Measurements from ENCODE around the gene GRIN2D. TPM values are rescaled to one million over a fixed set of nuclear protein-coding genes. Genes with fewer than 3 reads are reported as not detected.
A peak's percentile ranks its signal among the peaks of the same experiment; 100 is the strongest.
"Not testable (repeated sequence)": the region's sequence is repeated elsewhere in the genome, so short reads cannot be mapped to it uniquely, and the experiment has no call there.

Gene GRIN2D
- total RNA-seq, 1 experiment from 2014 or later: 0.35 TPM

GRCh38 chr19:48370955-48371354 is 22.5 kb upstream of the GRIN2D start:
- Mint-ChIP-seq H3K36me3 (ENCODE audit: insufficient read depth, unreplicated experiment) (no peaks in the 10 kb centered on the region), H3K27me3 (ENCODE audit: insufficient read depth, unreplicated experiment) (no peaks in the 10 kb centered on the region), H3K27ac (ENCODE audit: low read depth, unreplicated experiment) (no peak overlapping the region), H3K9me3 (ENCODE audit: unreplicated experiment) (no peaks in the 10 kb centered on the region), H3K4me1 (ENCODE audit: insufficient read depth, unreplicated experiment) (peaks cover 9% of the 10 kb centered on the region), H3K4me3 (ENCODE audit: unreplicated experiment) (no peak overlapping the region)
- DNase-seq (ENCODE audit: unreplicated experiment): no peak
- BruUV-seq (replicated peaks): no TSS peak
- intact Hi-C loops (cut with micrococcal nuclease): no loop called here
- CTCF ChIA-PET: interaction anchor here (1.8 kb wide), 1 partner anchor 20 kb away, joined by 9 read pairs; the partner anchor contains the start of gene KDELR1
- no peak for TF ChIP-seq CTCF (IDR thresholded peaks at IDR 0.05; ENCODE audit: unreplicated experiment)
- POLR2A ChIA-PET: no interaction called here

GRCh38 chr19:48371367-48371766 is 22.1 kb upstream of the GRIN2D start:
- no peak for DNase-seq (ENCODE audit: unreplicated experiment)
- CTCF ChIA-PET: interaction anchor here (1.2 to 1.8 kb wide), 2 partner anchors 12 to 20 kb away, joined by 3 to 9 read pairs; partner anchors contain the start of gene KDELR1
- H3K27me3 Mint-ChIP-seq (ENCODE audit: insufficient read depth, unreplicated experiment): no peaks in the 10 kb centered on the region
- H3K4me3 Mint-ChIP-seq (ENCODE audit: unreplicated experiment): no peak overlapping the region
- no peak overlapping the region for H3K27ac Mint-ChIP-seq (ENCODE audit: low read depth, unreplicated experiment)
- H3K9me3 Mint-ChIP-seq (ENCODE audit: unreplicated experiment): no peaks in the 10 kb centered on the region
- POLR2A ChIA-PET: no interaction called here
- peaks cover 9% of the 10 kb centered on the region for H3K4me1 Mint-ChIP-seq (ENCODE audit: insufficient read depth, unreplicated experiment)
- H3K36me3 Mint-ChIP-seq (ENCODE audit: insufficient read depth, unreplicated experiment): no peaks in the 10 kb centered on the region
- no TSS peak for BruUV-seq (replicated peaks)
- intact Hi-C loops (cut with micrococcal nuclease): no loop called here
- TF ChIP-seq CTCF (IDR thresholded peaks at IDR 0.05; ENCODE audit: unreplicated experiment): no peak

- CTCF ChIA-PET: interaction anchor here (1.2 to 1.8 kb wide), 2 partner anchors 12 to 19 kb away, joined by 3 to 9 read pairs; partner anchors contain the start of gene KDELR1
- H3K4me1 Mint-ChIP-seq (ENCODE audit: insufficient read depth, unreplicated experiment); H3K9me3 Mint-ChIP-seq (ENCODE audit: unreplicated experiment); H3K36me3 Mint-ChIP-seq (ENCODE audit: insufficient read depth, unreplicated experiment); POLR2A ChIA-PET; H3K27me3 Mint-ChIP-seq (ENCODE audit: insufficient read depth, unreplicated experiment); intact Hi-C loops (cut with micrococcal nuclease); H3K27ac Mint-ChIP-seq (ENCODE audit: low read depth, unreplicated experiment); DNase-seq (ENCODE audit: unreplicated experiment); BruUV-seq (replicated peaks); H3K4me3 Mint-ChIP-seq (ENCODE audit: unreplicated experiment): not testable (repeated sequence)
Observed at GRCh38 chr19:48371771-48372170, 21.7 kb upstream of the GRIN2D start.

GRCh38 chr19:48372904-48373303 is 20.6 kb upstream of the GRIN2D start:
- H3K36me3 Mint-ChIP-seq (ENCODE audit: insufficient read depth, unreplicated experiment): no peaks in the 10 kb centered on the region
- H3K27ac Mint-ChIP-seq (ENCODE audit: low read depth, unreplicated experiment): no peak overlapping the region
- CTCF ChIA-PET: interaction anchor here (0.6 to 0.8 kb wide), 3 partner anchors 18 to 118 kb away, joined by 3 to 4 read pairs (median 4); partner anchors contain the start of genes CARD8, GRIN2D and KDELR1
- peaks cover 9% of the 10 kb centered on the region for H3K4me1 Mint-ChIP-seq (ENCODE audit: insufficient read depth, unreplicated experiment)
- intact Hi-C loops (cut with micrococcal nuclease): no loop called here
- H3K27me3 Mint-ChIP-seq (ENCODE audit: insufficient read depth, unreplicated experiment): no peaks in the 10 kb centered on the region
- no peaks in the 10 kb centered on the region for H3K9me3 Mint-ChIP-seq (ENCODE audit: unreplicated experiment)
- POLR2A ChIA-PET: interaction anchor here (0.7 to 1.9 kb wide), 3 partner anchors 9 to 128 kb away, joined by 3 to 8 read pairs (median 6); partner anchors contain the start of genes KDELR1, SYNGR4 and TMEM143
- H3K4me3 Mint-ChIP-seq (ENCODE audit: unreplicated experiment): no peak overlapping the region
- peak; percentile 69 for DNase-seq (ENCODE audit: unreplicated experiment)
- BruUV-seq (replicated peaks): no TSS peak
- no peak for TF ChIP-seq CTCF (IDR thresholded peaks at IDR 0.05; ENCODE audit: unreplicated experiment)
